KG1 (cell line): ENCODE data around the gene FERD3L.

ENCODE experiments used
- DNase-seq: peaks from one replicate; lab custom pipeline; 2025; lab: John Stamatoyannopoulos, UW

The FERD3L gene

GRCh38 chr7:19117091-19117869 is 27.9 kb downstream of the FERD3L start, which contains the start of gene TWIST1:
TSS of gene TWIST1 (minus strand) at chr7:19117636. CDS start at chr7:19117321, 315 bp downstream.
- DNase-seq: no peak

- no peak for DNase-seq
Observed at GRCh38 chr7:19116121-19117090, 28.8 kb downstream of the FERD3L start.

- no peak for DNase-seq
Observed at GRCh38 chr7:19114551-19114855, 30.7 kb downstream of the FERD3L start.

- no peak for DNase-seq
Observed at GRCh38 chr7:19113855-19114550, 31.2 kb downstream of the FERD3L start.

DNA sequence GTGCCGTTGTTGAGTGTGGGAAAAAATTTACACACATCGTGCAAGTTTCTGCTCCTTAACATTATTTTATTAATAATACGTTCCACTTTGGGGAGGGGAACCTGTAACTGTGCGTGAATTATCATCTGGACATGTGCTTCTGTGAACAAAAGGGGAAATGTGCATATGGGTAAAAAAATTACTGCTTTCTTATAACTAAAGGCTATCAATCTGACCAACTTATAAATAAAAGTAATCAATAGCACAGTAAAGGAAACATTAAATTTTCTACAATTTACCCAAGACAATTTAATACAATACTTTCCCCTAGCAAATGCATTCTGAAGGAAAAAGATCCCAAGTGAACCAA is 32.2 kb downstream of the FERD3L start:
- DNase-seq: no peak

DNA sequence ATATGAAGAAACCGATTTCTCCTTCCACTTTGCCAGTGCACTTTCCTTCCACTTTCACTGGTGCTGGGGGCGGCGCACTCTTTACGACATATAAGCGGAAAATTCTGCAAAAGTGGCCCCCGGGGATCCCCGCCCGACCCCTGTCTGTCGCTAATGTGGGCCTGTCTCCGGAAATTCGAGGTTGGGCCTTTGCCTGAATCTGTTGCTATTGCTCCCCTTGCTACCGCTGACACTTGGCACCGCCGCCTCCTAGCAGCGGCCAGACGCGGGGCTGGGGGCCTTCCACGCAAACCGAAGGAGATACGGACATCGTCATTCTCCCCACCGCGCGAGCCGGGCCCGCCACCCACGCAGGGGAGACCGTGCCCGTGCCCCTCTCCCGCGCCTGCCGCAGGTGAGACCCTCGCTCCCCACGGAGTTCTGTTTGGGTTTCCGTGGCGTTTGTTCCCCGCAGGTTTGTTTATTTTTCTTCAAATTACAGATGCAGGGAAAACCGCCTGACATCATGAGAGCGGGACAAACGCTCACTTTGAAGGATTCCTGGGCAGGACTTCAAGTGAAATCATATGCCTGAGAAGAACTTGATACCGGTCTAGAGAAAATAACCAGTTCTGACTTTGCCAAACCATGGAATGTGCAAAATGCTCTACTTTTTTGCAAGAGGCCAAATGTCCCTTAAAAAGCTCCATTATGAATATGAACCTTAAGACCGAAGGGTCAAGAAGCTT is 32.8 kb downstream of the FERD3L start:
- no peak for DNase-seq

DNA sequence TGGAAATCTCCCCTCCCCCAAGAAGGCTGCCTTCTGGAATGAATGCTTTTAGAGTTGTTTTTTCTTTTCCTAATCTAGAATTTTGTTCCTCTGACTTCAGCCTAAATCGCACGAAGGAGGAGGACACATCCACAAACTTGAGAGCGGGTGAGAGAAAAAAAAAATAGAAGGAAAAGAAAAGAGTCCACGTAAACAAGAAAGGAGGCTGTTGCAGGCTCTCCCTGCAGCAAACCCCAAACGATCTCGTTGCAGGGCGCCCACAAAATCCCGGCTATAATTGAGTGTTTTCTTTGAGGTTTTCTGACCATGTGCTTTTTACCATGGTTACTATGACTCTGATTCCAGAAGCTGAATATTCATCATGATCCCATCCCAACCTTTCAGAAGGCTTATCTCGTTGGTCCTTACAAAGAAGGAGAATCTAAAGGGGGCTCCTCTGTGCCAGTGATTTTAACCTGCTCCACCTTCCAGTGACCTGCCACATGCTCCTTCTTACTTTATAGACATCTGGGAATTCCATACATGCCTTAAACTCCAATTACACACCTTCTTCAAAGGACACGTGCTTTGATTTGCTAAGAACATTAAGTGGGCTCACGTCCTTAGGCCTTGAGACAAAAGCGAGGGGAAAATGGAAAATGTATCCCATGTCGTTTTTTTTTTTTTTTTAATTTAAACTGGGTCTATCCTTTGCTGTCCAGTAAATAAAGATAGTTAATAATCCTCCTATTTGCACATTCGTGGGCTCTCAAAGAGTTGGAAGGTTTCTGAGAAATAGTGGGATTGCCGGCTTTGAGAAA is 33.5 kb downstream of the FERD3L start:
- no peak for DNase-seq

DNA sequence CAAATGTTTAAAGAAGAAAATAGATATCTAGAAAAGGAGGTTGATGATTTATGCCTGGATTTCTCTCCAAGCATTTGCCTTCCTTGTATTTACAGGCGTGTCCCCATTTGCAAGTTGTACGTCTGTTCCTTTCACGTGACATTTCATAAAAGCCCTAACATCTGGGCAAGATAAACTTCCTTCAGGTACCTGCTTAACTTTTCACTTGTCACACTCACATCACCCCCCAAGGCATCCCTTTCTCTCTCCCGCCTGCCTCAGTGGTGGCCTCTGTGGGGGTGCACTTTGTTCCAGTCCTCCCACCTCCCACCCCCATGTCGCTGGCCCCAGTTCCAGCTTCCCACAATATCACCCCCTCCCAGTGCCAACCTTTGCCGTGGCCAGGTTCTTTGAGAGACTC is 34.4 kb downstream of the FERD3L start:
- no peak for DNase-seq

GRCh38 chr7:19110026-19110730 is 35.0 kb downstream of the FERD3L start:
- DNase-seq: no peak

DNA sequence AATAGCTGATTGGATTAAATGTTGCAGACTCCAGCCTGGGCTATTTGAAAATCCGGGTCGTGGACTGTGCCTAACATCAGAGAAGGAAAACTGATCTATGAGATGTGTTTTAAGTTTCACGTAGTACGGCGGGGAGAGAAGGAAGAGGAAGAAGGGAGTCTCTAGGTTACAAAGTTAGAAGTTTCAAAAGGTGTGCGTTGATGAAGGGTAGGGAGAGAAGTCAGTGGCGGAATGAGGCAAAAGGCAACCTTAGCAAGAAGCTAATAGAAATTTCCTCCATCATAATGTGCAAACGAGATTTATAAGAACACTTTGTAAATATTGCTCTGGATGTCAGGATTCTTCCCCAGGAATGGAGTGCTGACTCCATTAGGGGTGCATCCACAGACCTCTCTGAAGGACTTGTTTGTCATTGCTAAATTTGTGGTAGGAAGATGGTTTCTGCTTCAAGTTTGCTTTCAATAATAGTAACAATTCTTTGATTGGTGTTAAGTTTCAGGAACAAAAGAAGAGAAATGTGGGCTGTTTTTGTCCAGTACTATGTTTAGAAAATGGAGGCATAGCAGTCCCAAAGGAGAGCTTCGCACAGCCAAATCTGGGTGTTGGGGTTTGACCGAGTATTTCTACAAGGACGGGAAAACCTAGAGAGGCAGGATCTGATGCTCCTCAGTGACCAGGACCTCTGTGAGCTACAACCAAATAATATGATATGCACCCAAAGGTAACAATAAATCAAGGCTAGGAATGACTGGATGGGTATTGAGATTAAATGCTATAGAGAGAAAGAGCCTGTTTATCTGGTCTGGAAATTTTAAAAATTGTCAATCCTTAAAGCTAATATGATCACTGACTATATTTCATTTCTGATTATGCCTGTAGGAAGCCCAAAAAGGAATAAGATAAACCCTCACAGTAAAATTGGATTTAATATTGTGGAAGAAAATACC is 35.9 kb downstream of the FERD3L start:
- DNase-seq: no peak

GRCh38 chr7:19107356-19108146 is 37.7 kb downstream of the FERD3L start:
- no peak for DNase-seq

DNA sequence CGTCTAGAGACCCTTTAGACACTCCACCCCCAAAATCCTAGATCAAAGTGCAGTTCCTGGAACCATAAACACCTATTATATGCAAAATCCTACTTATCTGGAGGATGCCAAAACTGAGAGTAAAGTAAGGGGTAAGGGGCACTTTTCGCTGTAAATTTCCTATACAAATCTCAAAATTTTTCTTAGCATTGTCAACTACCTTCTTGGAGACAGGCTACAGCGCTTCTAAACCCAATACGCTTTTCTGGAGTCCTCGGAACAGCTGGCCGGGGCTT is 38.2 kb downstream of the FERD3L start:
- DNase-seq: no peak

DNA sequence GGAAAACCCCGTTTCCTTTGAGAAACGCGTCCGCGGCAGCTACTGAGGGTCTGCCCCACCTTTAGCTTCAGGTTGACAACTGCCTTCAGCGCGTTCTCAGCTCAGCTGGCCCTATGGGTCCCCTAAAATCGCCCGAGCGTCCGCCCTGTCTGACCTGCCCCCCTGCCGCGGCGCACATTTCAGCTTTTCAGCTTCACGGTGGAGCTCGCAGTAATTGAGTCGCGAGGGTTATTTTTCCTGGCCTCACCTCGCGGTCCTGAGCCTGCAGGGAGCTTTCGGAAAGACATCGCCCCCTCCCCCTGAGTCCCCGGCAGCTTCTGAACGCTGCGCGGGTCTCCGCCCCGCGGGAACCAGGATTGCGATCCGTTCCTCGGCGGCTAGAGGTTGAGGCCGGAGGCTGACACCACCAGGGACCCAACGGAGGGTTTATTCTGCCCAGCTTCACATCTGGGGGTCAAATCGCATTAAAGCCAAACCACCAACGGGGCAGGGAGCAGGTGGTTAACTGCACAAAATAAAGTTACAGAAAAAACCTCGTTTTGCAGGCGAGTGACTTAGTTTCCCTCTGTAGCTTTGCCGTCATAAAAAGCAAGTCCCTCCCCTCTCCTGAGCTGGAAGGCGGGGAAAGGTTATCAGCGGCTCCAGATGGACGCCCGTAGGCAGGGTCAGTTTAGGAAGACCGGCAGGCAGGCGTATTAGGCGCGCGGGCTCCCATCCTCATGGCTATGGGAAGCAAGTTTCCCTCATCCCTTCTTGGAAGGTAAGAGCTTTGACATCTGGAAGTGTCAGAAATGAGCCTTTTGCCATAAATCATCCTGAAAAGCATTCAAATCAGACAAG is 38.8 kb downstream of the FERD3L start:
- DNase-seq: no peak

DNA sequence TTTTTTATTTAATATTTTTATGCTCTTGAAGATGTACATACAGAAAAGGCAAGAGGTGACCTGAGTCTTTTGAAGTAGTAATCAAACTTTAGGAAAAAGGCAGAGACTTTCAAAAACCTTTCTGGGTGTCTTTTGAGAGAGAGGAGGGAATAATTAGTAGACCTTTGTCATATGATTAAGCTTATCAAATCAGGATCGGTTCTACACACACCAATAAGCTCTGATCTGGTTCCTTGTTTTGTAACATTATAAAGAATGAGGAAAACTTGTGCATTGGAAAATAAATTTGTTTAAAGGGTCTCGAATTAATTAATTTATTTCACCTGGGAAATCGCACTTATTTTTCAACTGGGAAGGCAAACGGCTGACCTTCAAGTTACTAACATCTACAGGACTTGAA is 39.7 kb downstream of the FERD3L start:
- no peak for DNase-seq

- DNase-seq: no peak
Observed at GRCh38 chr7:19104811-19105210, 40.4 kb downstream of the FERD3L start.

- no peak for DNase-seq
Observed at GRCh38 chr7:19102884-19103283, 42.3 kb downstream of the FERD3L start.

GRCh38 chr7:19101909-19102308 is 43.3 kb downstream of the FERD3L start:
- no peak for DNase-seq

GRCh38 chr7:19101472-19101871 is 43.7 kb downstream of the FERD3L start:
- no peak for DNase-seq
